Limb (tissue), 2 donors: ENCODE results near the gene RNF11.

Source experiments
- DNase-seq, 2 donors: peaks; one replicate each; pipeline ENCODE4 v3.0.0-alpha.2; 2016; ENCODE audit errors: extremely low spot score in 2 of 2

RNF11 gene

GRCh38 chr1:51263147-51263877, 27.2 kb downstream of the RNF11 start:
- no peak for DNase-seq

- peak; percentile 32 to 83 for DNase-seq
These were observed 28.4 kb downstream of the RNF11 start for GRCh38 chr1:51264451-51264850.

- no peak for DNase-seq
These were observed 29.5 kb downstream of the RNF11 start for GRCh38 chr1:51265618-51266017.

- no peak for DNase-seq
These were observed 30.1 kb downstream of the RNF11 start for GRCh38 chr1:51266181-51266580.

DNA sequence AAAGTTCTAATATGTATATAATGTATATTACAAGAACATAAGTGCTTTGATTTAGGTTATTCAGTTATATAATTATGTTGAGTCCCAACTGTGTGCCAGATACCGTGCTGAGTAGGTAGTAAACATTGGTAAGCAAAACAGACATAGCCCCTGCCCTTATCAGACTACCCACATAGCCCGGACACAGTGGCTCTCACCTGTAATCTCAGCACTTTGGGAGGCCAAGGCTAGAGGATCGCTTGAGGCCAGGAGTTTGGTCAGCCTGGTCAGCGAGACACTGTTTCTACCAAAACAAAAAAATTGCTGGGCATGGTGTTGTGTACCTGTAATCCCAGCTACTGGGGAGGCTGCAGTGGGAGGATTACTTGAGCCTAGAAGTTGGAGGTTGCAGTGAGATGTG, 30.7 kb downstream of the RNF11 start:
- DNase-seq = no peak

DNA sequence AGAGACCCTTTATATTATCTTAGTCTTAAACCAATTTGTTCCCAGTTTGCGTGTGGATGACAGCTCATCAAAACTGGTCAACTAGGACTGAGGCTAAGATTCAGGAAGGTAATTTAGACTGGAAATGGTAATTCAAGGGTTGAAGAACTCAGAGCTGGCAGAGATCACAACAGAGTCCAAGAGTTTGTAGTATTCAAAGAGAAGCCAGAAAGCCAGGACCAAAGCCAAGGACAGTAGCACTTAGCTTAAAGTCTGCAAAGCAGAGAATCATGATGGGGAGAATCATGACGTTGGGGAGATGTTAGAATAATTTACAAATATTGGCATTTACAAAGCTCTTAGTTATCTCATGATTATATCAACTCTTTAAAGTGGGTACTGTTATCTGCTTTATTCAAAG, 32.6 kb downstream of the RNF11 start:
- no peak for DNase-seq

DNA sequence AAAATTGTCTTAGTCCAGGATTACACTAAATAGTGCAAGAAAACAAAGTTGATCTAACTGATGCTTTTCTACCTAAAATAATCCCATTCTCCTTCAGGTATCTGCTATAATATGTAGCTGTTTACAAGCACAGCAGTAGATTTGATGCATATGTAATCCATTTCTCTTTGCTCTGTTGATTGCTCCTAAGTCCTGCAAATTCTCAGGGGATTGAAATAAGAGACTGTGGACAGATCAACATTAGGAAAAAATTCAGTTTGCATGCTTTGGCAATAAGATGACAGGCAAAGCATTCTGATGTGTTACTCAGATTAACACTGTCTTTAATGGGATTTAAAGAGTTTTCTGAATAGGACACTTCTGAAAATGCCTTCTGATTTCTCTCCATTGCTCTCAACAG, 34.7 kb downstream of the RNF11 start:
- DNase-seq = no peak

DNA sequence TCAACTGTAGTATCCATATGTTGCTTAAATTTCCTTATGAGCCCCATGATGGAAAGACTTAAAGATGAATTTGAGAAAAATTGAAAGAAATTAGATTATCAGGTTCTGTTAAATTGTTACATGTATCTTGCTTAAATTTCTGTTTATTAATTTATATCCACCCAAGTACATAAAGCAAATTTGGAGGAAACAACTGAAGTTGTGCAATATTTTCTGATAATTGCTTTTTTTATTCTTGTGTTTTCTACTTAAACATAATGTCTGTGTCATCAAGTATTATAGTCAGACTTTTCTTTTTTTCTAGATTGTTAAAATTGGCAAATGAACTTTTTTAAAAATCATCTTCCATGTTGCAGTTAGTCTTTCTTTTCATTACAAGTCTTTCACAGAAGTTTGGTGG, 36.8 kb downstream of the RNF11 start:
- no peak for DNase-seq

- no peak for DNase-seq
These were observed 38.6 kb downstream of the RNF11 start for GRCh38 chr1:51274676-51275075.

DNA sequence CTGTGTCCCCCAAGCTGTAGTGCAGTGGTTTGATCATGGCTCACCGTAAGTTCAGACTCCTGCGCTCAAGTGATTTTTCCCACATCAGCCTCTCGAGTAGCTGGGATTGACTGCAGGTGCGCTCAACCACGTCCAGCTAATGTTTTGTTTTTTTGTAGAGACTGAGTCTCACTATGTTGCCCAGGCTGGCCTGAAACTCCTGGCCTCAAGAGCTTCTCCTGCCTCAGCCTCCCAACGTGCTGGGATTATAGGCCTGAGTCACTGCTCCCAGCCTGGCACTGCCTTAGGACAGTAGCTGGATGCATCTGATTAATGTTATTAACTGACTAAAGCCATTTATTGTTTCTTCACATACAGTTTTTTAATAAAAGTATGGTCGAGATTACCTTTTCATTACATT, 40.2 kb downstream of the RNF11 start:
- no peak for DNase-seq

GRCh38 chr1:51280321-51280978, 44.4 kb downstream of the RNF11 start:
- no peak for DNase-seq

DNA sequence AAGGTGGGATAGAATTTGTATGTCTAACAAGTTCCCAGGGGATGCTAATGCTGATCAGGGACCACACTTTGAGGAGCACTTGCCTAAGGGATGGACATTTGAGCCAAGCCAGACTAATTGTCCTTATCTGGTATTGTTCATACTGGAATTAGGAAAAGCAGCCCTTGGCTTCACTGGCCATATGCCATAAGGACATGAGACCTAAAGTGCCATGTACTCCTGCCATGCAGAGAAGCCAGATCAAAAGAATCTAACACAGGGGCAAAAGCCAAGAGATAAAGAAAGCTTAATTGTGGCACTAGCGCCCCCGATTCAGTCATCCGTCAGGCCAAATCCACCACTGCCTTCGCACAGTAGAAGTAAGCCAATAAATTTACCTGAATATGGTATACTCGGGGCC, 45.7 kb downstream of the RNF11 start:
- DNase-seq = no peak

GRCh38 chr1:51282605-51283004, 46.5 kb downstream of the RNF11 start:
- DNase-seq = no peak

DNA sequence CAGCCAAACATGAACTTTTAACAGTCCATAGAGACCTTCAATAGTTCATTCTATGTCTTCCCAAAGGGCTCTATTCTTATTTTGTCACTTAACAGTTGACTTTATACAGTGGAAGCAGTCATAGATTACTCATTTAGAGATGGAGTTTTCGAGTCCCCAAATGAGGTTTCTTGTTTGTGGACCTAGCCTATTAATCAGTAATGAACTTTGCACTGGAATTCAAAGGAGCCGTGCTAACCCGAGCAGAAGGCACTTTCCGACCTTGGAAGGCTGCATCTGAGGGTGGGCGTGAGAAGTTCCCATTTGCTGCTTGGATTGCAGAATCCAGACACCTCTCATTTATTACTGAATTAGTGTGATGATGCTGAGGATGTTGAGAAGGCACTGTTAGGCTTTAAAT, 47.9 kb downstream of the RNF11 start:
- no peak for DNase-seq

GRCh38 chr1:51284487-51284954, 48.4 kb downstream of the RNF11 start:
- DNase-seq = no peak

DNA sequence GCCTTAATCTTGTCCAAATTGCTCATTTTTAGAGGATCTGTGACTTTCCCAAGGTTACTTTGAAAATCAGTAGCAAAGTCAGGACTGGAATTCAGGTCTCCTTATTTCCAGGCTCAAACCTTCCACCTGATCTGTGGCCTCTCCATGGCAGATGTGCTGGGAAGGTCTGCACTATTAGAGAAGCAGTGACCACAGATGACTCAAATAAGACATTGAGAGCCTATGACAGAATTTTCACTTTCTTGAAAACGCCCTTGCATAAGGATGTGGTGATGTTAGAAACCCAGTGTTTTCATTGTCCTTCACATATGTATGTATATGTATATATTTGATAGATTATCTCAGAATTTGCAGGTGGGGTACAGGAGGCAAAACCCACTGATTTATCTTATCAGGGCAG, 49.0 kb downstream of the RNF11 start:
- no peak for DNase-seq

GRCh38 chr1:51287966-51288365, 51.9 kb downstream of the RNF11 start:
- DNase-seq = no peak

DNA sequence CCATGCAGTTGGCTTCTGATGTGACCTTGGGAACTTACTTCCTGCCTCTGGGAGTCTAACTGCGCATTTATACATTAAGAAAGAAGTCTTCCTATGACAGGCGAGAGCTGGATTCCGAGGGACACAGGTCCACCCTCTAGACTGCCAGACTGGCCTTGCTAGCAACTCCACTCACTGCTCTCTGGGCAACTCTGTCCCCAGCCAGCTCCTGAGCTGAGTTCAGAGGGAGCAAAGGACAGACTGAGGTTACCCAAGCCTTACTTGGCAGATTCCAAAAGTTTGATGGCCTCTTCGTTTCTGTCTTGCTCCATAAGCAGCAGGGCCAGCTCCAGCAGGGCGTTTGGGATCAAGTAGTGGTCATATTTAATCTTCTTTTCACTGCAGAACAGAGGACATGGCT, 52.5 kb downstream of the RNF11 start:
- DNase-seq = no peak

DNA sequence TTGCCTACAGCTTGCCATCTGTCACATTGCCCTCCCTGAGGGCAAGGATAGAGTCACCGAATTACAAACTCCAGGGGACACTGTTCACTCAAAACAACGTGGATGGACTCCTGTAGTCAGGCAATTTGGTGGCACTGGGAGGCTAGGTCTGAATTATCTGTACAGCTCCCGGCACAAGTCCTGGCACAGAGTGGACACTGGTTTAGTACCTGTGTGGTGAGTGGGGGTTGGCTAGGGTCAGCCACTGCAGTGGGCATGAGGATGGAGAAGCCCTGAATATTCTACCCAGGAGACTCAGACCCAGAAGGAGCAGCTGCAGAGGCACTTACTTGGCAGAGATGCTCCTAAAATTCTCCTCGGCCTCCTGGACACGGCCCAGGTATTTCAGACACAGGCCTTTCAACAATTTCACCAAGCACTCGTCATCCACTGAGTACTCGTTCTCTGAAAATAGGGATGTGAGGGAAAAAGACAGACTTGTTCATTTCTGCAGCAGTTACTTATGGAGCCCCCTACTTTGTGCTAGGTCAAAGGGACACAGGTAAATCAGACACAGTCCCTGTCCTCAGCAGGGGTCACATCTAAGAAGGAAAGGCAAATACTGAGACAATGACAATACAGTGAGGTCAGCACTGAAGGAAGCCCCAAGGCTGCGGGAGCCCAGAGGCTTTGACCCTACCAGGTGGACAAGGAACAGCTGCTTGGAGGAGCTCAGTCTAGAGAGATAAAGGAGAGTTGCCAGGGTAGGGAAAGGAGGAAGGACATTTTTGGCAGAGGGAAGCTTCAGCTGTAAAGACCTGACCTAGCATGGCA, 53.8 kb downstream of the RNF11 start:
- DNase-seq = no peak

DNA sequence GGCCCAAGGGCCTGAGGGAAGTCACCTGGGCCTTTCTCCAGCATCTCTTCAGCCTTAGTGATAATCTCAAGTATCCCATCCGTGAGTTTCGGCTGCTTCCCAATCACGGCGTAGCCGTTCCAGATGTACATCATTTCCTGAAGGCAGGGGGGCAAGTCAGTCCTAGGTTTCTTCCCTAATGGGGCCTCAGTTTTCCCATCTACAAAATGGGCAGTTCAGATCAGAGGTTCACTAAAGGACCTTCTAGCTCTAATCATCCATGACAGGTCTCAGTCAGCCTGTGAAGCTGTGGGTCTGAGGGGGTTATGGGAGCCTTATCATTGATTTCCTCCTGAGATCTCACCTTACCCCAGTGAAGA, 54.4 kb downstream of the RNF11 start:
- DNase-seq = no peak

- no peak for DNase-seq
These were observed 57.9 kb downstream of the RNF11 start for GRCh38 chr1:51293898-51294515.

DNA sequence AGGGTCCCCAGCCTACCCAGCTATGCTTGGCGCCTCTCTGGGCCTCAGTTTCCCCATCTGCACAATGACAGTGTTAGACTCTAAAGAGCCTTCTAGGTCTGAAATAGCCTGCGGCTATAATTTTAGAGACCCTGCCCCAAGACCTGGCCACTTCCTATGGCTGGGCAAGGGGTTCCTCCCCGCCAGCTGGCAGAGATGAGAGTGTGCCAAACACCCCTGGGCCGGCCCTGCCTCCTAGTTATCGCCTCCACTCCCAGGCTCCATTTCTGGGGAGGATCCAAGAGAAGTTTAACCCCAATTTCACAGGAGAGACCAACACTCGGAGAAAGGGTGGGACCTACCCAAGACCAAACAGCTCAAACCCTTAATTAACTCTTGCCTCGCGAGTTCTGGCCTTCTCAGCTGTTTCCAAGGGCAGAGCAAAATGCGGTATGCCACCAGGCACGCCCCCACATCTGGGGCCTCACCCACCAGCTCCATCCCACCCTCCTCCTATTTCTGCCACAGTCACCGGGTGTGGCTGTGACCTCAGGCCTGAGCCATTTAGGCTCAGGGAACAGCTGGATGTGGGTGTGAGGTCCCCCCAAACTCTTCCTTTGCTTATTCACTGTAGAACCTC, 58.6 kb downstream of the RNF11 start:
- DNase-seq = no peak
